HG02870 (cell line): Measurements from ENCODE around the gene TXNRD1.

Experiments
- ATAC-seq: cut with Tn5 transposase; IDR thresholded peaks from one replicate; pipeline ENCODE4 v1.9.1; 2021; ENCODE audit warnings: mild to moderate bottlenecking, moderate library complexity; ENCODE audit not compliant: unreplicated experiment

The TXNRD1 gene

GRCh38 chr12:104345234-104346066 lies 129.9 kb downstream of the TXNRD1 start:
- no peak for ATAC-seq

GRCh38 chr12:104347374-104348075 lies 131.9 kb downstream of the TXNRD1 start:
- no peak for ATAC-seq

GRCh38 chr12:104348283-104348993 lies 132.9 kb downstream of the TXNRD1 start:
- no peak for ATAC-seq

GRCh38 chr12:104348994-104349494 lies 133.5 kb downstream of the TXNRD1 start:
- ATAC-seq, result no peak

GRCh38 chr12:104350211-104351056 lies 134.9 kb downstream of the TXNRD1 start:
- no peak for ATAC-seq

- ATAC-seq, result no peak
Measured at GRCh38 chr12:104351057-104351983, 135.7 kb downstream of the TXNRD1 start.

- no peak for ATAC-seq
Measured at GRCh38 chr12:104352106-104352713, 136.6 kb downstream of the TXNRD1 start.

GRCh38 chr12:104353012-104353981 lies 137.7 kb downstream of the TXNRD1 start:
- no peak for ATAC-seq

GRCh38 chr12:104354167-104354867 lies 138.7 kb downstream of the TXNRD1 start:
- no peak for ATAC-seq

GRCh38 chr12:104354868-104355570 lies 139.4 kb downstream of the TXNRD1 start:
- no peak for ATAC-seq

- no peak for ATAC-seq
Measured at GRCh38 chr12:104355630-104356029, 140.1 kb downstream of the TXNRD1 start.

GRCh38 chr12:104356231-104357115 lies 140.9 kb downstream of the TXNRD1 start:
- ATAC-seq, result no peak

- no peak for ATAC-seq
Measured at GRCh38 chr12:104357421-104357952, 141.9 kb downstream of the TXNRD1 start.

- peak; percentile 66 for ATAC-seq
Measured at GRCh38 chr12:104358353-104359003, 142.9 kb downstream of the TXNRD1 start.

GRCh38 chr12:104359216-104359615 lies 143.6 kb downstream of the TXNRD1 start:
- ATAC-seq, result no peak
